Measurements from ENCODE around the gene TSEN54.

DNA sequence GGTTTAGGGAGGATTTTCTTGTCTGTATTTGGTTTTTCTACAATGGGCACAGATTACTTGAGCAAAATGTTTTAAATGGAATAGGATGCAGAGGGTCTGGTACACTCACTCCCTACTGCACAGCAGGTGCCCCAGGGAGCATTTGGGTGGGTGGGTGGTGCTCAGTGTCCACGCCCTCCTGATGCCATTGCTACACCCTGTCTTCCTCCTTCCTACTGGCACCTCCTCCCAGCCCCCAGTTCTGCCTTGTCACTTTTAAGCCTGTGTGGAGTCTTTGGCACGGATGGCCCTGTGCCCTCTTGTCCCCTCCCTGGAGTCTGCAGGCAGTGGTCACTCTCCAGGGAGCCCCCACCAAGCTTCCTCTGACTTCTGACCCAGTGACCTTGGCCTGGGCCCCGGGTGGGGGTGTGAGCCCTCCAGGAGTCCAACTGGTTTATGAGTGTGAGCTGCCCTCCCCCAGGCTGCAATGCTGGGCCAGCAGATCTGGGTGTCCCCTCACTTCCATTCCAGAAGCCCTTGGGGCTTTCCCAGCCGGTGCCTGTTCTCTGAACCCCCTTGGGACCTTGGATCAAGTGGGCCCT is 24.7 kb downstream of the TSEN54 start:
- no peak for TF ChIP-seq EZH2phosphoT487 (IDR thresholded peaks at IDR 0.05; ENCODE audit: borderline replicate concordance, low read depth, low read length)
- TF ChIP-seq, protein P1, sequence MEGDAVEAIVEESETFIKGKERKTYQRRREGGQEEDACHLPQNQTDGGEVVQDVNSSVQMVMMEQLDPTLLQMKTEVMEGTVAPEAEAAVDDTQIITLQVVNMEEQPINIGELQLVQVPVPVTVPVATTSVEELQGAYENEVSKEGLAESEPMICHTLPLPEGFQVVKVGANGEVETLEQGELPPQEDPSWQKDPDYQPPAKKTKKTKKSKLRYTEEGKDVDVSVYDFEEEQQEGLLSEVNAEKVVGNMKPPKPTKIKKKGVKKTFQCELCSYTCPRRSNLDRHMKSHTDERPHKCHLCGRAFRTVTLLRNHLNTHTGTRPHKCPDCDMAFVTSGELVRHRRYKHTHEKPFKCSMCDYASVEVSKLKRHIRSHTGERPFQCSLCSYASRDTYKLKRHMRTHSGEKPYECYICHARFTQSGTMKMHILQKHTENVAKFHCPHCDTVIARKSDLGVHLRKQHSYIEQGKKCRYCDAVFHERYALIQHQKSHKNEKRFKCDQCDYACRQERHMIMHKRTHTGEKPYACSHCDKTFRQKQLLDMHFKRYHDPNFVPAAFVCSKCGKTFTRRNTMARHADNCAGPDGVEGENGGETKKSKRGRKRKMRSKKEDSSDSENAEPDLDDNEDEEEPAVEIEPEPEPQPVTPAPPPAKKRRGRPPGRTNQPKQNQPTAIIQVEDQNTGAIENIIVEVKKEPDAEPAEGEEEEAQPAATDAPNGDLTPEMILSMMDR (conservative IDR thresholded peaks at IDR 0.05; ENCODE audit: low read length), result no peak

All from OCI-LY7 (cell line).